NCI-H187 treated with DMSO at 0.1 percent for 48 hours (cell line): ENCODE results near the gene KRTAP12-3.
"Not testable (repeated sequence)": the region's sequence is repeated elsewhere in the genome, so short reads cannot be mapped to it uniquely, and the experiment has no call there.

ENCODE experiments used
- DNase-seq: peaks from one replicate; lab custom pipeline; 2025; lab: John Stamatoyannopoulos, UW

KRTAP12-3 gene

GRCh38 chr21:44657635-44658540 lies at the start of gene KRTAP12-3:
Gene KRTAP12-3 (plus strand): TSS chr21:44657932. CDS start chr21:44657980, 48 bp downstream.
- DNase-seq: no peak

GRCh38 chr21:44609193-44609592 lies 48.5 kb upstream of the KRTAP12-3 start:
- no peak for DNase-seq

- DNase-seq: not testable (repeated sequence)
These were observed 47.4 kb upstream of the KRTAP12-3 start for GRCh38 chr21:44610157-44610843.

- no peak for DNase-seq
These were observed 46.2 kb upstream of the KRTAP12-3 start for GRCh38 chr21:44611551-44611950.

GRCh38 chr21:44612029-44612486 lies 45.7 kb upstream of the KRTAP12-3 start, which contains the start of gene KRTAP10-8:
Gene KRTAP10-8 (plus strand): TSS chr21:44612079. CDS start chr21:44612101, 22 bp downstream.
- DNase-seq: no peak

- no peak for DNase-seq
These were observed 45.0 kb upstream of the KRTAP12-3 start for GRCh38 chr21:44612669-44613229.

- no peak for DNase-seq
These were observed 44.2 kb upstream of the KRTAP12-3 start for GRCh38 chr21:44613386-44614155.

GRCh38 chr21:44614161-44614631 lies 43.5 kb upstream of the KRTAP12-3 start:
- no peak for DNase-seq

GRCh38 chr21:44614961-44615391 lies 42.8 kb upstream of the KRTAP12-3 start:
- DNase-seq: no peak

GRCh38 chr21:44615466-44615865 lies 42.3 kb upstream of the KRTAP12-3 start:
- no peak for DNase-seq

GRCh38 chr21:44615911-44616590 lies 41.7 kb upstream of the KRTAP12-3 start:
- DNase-seq: no peak

- no peak for DNase-seq
These were observed 41.2 kb upstream of the KRTAP12-3 start for GRCh38 chr21:44616591-44616926.

- DNase-seq: no peak
These were observed 40.6 kb upstream of the KRTAP12-3 start for GRCh38 chr21:44617071-44617501.

GRCh38 chr21:44618504-44618903 lies 39.2 kb upstream of the KRTAP12-3 start:
- no peak for DNase-seq

GRCh38 chr21:44618909-44619308 lies 38.8 kb upstream of the KRTAP12-3 start:
- DNase-seq: no peak

- no peak for DNase-seq
These were observed 37.8 kb upstream of the KRTAP12-3 start for GRCh38 chr21:44619886-44620285.

GRCh38 chr21:44623575-44623974 lies 34.2 kb upstream of the KRTAP12-3 start:
- DNase-seq: no peak

GRCh38 chr21:44625756-44626155 lies 32.0 kb upstream of the KRTAP12-3 start:
- DNase-seq: no peak

- no peak for DNase-seq
These were observed 31.5 kb upstream of the KRTAP12-3 start for GRCh38 chr21:44626262-44626661.

GRCh38 chr21:44626673-44627143 lies 31.0 kb upstream of the KRTAP12-3 start, which contains the start of gene KRTAP10-9:
Gene KRTAP10-9 (plus strand): TSS chr21:44627093. CDS start chr21:44627172, 79 bp downstream.
- no peak for DNase-seq
